ENCODE results near the gene BCAR3. TPM values are rescaled to one million over a fixed set of nuclear protein-coding genes. Genes with fewer than 3 reads are reported as not detected.

Gene BCAR3
- total RNA-seq, 4 donors from 2014 or later = 17.3 to 72.7 (median 54.2) TPM

GRCh38 chr1:93525431-93525830 is 156.2 kb downstream of the BCAR3 start:
- Histone ChIP-seq H3K9me3 (no peaks in the 10 kb centered on the region), H3K27me3 (no peaks in the 10 kb centered on the region), H3K4me3 (no peak overlapping the region), H3K36me3 (peaks cover 0 to 5% (median 0%) of the 10 kb centered on the region in 3 donors), H3K27ac (no peak overlapping the region), H3K4me1 (no peaks in the 10 kb centered on the region)
- no peak for TF ChIP-seq POLR2A (IDR thresholded peaks at IDR 0.05)
- TF ChIP-seq CTCF (IDR thresholded peaks at IDR 0.05) = no peak
- DNase-seq = no peak

GRCh38 chr1:93522721-93523120 is 158.9 kb downstream of the BCAR3 start:
- no peak for DNase-seq
- TF ChIP-seq POLR2A (IDR thresholded peaks at IDR 0.05) (no peak), CTCF (IDR thresholded peaks at IDR 0.05) (no peak)
- Histone ChIP-seq H3K36me3 (peaks cover 0 to 5% (median 0%) of the 10 kb centered on the region in 3 donors), H3K27me3 (no peaks in the 10 kb centered on the region), H3K9me3 (no peaks in the 10 kb centered on the region), H3K4me3 (no peak overlapping the region), H3K4me1 (no peaks in the 10 kb centered on the region), H3K27ac (no peak overlapping the region)

GRCh38 chr1:93521618-93522017 is 160.0 kb downstream of the BCAR3 start:
- Histone ChIP-seq H3K36me3 (peaks cover 0 to 5% (median 0%) of the 10 kb centered on the region in 3 donors), H3K4me3 (no peak overlapping the region), H3K9me3 (no peaks in the 10 kb centered on the region), H3K27me3 (no peaks in the 10 kb centered on the region), H3K27ac (no peak overlapping the region), H3K4me1 (no peaks in the 10 kb centered on the region)
- DNase-seq = no peak
- no peak for TF ChIP-seq POLR2A (IDR thresholded peaks at IDR 0.05)
- TF ChIP-seq CTCF (IDR thresholded peaks at IDR 0.05) = no peak

- Histone ChIP-seq H3K4me3 (no peak overlapping the region), H3K27me3 (no peaks in the 10 kb centered on the region), H3K4me1 (no peaks in the 10 kb centered on the region), H3K36me3 (peaks cover 0 to 5% (median 0%) of the 10 kb centered on the region in 3 donors), H3K9me3 (no peaks in the 10 kb centered on the region), H3K27ac (peak overlapping the region in 1 of 4 donors; percentile 28)
- DNase-seq = peak in 1 of 3 donors; percentile 49
- no peak for TF ChIP-seq CTCF (IDR thresholded peaks at IDR 0.05)
- no peak for TF ChIP-seq POLR2A (IDR thresholded peaks at IDR 0.05)
Measured at GRCh38 chr1:93519199-93519829, 162.3 kb downstream of the BCAR3 start.

- H3K9me3 ChIP-seq = no peaks in the 10 kb centered on the region
- no peak overlapping the region for H3K27ac ChIP-seq
- H3K36me3 ChIP-seq = peaks cover 0 to 5% (median 0%) of the 10 kb centered on the region in 3 donors
- no peak for DNase-seq
- no peaks in the 10 kb centered on the region for H3K4me1 ChIP-seq
- no peak for TF ChIP-seq CTCF (IDR thresholded peaks at IDR 0.05)
- TF ChIP-seq POLR2A (IDR thresholded peaks at IDR 0.05) = no peak
- H3K4me3 ChIP-seq = no peak overlapping the region
- no peaks in the 10 kb centered on the region for H3K27me3 ChIP-seq
Measured at GRCh38 chr1:93518516-93518915, 163.1 kb downstream of the BCAR3 start.

Measured in Peyer's patch (tissue), 4 donors.